HL-60 (cell line): ENCODE data around the gene BRS3.

ENCODE experiments used
- GABPA ChIP-seq: IDR thresholded peaks from 2 replicates; pipeline ENCODE4 v1.6.1; 2012; ENCODE audit warnings: low read depth
- POLR2AphosphoS5 ChIP-seq: IDR thresholded peaks from 2 replicates; pipeline ENCODE4 v1.6.1; 2012; ENCODE audit warnings: low read depth
- TF ChIP-seq, protein P1 (sequence below): IDR thresholded peaks from one replicate; pipeline ENCODE4 v1.5.1; 2011; ENCODE audit warnings: low read length, control low read depth, inconsistent platforms; ENCODE audit not compliant: insufficient read depth

GRCh38 chrX:136438192-136438591 is 49.6 kb upstream of the BRS3 start:
- TF ChIP-seq, protein P1, sequence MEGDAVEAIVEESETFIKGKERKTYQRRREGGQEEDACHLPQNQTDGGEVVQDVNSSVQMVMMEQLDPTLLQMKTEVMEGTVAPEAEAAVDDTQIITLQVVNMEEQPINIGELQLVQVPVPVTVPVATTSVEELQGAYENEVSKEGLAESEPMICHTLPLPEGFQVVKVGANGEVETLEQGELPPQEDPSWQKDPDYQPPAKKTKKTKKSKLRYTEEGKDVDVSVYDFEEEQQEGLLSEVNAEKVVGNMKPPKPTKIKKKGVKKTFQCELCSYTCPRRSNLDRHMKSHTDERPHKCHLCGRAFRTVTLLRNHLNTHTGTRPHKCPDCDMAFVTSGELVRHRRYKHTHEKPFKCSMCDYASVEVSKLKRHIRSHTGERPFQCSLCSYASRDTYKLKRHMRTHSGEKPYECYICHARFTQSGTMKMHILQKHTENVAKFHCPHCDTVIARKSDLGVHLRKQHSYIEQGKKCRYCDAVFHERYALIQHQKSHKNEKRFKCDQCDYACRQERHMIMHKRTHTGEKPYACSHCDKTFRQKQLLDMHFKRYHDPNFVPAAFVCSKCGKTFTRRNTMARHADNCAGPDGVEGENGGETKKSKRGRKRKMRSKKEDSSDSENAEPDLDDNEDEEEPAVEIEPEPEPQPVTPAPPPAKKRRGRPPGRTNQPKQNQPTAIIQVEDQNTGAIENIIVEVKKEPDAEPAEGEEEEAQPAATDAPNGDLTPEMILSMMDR: no peak
- no peak for TF ChIP-seq GABPA
- no peak for TF ChIP-seq POLR2AphosphoS5
